ENCODE results near the gene CYP2D6.
"Not testable (repeated sequence)": the region's sequence is repeated elsewhere in the genome, so short reads cannot be mapped to it uniquely, and the experiment has no call there.

DNA sequence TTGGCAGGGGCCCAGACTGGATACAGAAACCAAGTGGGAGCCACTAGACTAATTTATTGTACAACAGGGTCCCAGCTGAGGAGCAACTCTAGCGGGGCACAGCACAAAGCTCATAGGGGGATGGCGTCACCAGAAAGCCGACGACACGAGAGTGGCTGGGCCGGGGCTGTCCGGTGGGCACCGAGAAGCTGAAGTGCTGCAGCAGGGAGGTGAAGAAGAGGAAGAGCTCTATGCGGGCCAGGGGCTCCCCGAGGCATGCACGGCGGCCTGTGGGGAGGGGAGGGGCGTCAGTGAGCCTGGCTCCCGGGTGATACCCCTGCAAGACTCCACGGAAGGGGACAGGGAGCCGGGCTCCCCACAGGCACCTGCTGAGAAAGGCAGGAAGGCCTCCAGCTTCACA, 19.2 kb upstream of the CYP2D6 start:
- TF ChIP-seq POLR2A (IDR thresholded peaks at IDR 0.05; ENCODE audit: low read depth, low read length); POLR2AphosphoS5 (IDR thresholded peaks at IDR 0.05; ENCODE audit: low read depth, low read length); TAF1 (IDR thresholded peaks at IDR 0.05; ENCODE audit: borderline replicate concordance, low read depth, low read length): not testable (repeated sequence)

Measured in GM12892 (cell line).